NOMO-1 treated with dmso at 0.1 percent for 144 hours (cell line): Measurements from ENCODE around the gene TUFM.
"Not testable (repeated sequence)": the region's sequence is repeated elsewhere in the genome, so short reads cannot be mapped to it uniquely, and the experiment has no call there.

ENCODE experiments used
- DNase-seq: peaks from one replicate; lab custom pipeline; 2025; ENCODE audit not compliant: unreplicated experiment; lab: John Stamatoyannopoulos, UW

The TUFM gene

DNA sequence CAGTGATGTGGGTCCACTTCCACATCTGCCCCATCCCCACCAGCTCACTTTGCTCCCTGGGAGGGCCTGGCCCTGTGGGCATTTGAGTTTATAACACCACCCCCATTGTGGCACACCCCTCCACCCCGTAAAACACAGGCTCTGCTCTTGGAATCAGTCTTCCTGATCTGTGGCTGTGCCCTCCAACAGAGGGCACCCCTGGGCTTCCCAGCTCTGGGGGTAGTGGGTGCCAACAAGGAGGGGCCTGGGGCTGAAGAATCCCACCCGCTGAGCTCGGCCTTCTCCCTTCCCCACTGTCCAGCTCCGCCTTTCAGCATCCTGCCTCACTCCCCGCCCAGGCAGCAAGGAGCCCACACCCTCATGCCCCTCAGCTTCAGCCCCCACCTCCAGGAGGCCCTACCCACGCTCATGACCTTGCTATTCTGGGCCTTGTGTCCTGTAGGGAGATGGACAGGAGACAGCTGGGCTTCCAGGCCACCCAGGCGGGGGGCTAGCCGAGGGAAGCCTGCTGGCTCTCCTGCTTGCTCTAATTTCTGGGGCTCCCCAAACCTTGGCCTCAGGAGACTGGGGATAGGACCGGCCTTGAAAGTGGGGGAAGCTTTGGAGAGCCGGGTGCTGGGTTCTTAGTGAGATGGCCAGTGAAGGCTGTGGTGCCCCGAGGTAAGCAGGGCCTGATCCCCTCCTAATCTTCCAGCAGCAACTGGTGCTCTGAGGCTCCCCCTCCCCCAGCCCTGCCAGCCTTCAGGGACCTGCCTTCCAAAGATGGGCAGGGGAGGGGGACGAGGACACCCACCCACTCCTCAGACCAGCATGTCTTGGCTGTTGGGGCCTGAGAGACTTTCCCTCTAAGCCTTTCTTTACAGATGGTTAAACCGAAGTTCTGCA, 29.2 kb upstream of the TUFM start:
- no peak for DNase-seq

DNA sequence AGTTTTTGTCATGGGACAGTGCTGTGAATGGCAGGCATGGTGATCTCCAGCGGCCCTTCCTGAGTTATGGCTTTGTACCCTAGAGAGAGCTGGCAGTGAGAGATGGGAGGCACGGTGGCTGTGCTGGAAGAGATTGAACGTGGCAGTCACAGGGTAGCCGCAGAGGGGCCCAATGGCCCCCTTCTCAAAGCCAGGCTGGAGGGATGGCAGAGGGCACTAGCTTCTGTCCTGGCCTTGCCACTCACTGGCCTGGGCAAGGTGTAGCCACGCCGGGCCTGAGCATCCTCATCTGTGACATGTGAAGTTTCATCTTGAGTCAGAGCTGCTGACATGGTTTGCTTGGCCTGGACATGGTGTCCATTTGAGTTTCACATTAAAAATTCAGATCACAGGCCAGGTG, 28.3 kb upstream of the TUFM start:
- DNase-seq, result no peak

DNA sequence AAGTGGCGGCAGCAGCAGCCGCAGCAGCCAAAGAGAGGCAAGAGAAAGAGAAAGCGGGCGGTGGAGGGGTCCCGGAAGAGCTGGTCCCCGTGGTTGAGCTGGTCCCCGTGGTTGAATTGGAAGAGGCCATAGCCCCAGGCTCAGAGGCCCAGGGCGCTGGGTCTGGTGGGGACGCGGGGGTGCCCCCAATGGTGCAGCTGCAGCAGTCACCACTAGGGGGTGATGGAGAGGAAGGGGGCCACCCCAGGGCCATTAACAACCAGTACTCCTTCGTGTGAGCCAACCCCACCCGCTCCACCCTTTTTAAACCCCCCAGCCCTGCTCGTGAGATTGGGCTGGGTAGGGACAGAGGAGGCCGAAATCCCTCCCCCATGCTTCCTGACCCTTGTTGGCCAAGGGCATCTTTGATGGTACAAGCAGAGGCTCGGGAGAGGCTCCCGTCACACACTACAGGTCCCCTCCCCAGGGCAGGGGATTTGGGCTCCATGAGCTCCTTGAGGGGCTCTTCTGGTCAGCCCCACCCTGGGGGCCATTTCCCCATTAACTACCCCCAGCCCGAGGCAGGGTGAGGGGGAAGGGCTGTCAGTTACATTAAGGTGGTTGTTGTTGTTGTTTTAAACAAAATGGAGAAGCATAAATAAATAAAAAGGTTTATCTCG, 27.5 kb upstream of the TUFM start:
- no peak for DNase-seq

DNA sequence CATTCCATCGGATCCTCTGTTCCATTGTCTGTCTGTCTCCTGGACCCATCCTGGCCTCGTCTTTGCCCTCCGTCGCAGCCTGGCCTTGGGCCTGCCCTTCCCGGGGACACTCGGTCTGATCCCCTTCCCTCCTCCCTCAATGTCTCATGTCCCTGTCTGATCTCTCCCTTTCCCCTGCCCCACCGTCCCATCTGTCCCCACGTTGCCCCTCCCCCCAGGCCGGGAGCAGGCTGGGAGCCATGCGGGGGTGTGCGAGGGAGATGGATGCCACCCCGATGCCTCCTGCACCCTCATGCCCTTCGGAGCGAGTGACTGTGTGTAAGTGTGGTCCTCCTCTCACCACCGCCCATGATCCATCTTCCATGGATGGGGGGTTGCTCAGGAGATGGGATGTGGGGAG, 26.8 kb upstream of the TUFM start:
- DNase-seq, result no peak

DNA sequence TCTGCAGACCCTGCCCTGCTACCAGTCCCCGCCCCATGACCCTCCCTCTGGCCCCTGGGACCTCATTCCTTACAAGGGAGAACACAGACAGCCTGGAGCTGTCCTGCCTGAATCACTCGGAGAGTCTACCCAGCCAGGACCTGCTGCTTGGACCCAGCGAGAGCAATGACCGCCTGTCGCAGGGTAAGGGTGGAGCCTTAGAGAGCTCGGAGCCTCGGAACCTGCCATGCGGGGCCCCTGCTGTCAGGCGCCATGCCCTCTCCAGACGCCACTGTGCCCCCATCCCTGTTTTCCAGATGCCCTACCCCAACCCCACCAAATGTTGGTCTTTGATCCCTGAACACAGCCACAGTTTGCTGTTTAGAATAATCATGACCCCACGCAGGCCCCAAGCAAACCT, 23.1 kb upstream of the TUFM start:
- DNase-seq, result no peak

DNA sequence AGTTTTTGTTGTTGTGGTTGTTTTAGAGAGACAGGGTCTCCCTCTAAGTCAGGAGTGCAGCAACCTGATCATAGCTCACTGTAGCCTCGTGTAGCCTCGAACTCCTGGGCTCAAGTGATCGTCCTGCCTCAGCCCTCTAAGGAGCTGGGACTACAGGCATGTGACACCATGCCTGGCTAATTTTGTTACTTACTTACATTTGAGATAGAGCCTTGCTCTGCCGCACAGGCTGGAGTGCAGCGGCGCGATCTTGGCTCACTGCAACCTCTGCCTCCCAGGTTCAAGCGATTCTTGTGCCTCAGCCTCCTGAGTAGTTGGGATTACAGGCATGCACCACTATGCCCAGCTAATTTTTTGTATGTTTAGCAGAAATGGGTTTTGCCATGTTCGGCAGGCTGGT, 21.5 kb upstream of the TUFM start:
- DNase-seq, result not testable (repeated sequence)

DNA sequence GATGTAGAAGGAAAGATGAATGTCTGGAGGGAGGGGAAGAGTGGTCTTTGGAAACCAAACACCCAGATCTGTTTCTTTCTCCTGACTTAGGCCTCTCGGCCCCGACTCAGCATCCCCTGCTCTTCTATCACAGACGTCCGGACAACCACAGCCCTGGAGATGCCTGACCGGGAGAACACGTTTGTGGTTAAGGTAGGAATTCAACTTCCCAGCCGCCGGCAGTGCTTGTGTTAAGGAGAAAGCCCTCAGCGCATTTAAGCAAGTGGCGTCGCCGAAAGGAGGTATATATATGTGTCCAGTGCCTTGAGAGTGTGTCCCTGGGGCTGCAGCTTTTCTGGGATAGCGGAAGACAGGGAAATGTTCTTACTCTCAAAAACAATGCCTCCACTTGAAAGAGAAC, 21.1 kb upstream of the TUFM start:
- DNase-seq, result no peak

DNA sequence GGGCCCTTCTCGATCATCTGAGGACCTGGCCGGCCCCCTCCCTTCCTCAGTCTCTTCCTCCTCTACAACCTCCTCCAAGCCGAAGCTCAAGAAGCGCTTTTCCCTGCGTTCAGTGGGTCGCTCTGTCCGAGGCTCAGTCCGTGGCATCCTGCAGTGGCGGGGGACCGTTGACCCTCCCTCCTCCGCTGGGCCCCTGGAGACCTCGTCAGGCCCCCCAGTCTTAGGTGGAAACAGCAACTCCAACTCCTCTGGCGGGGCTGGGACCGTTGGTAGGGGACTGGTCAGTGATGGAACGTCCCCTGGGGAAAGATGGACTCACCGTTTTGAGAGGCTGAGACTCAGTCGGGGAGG, 20.3 kb upstream of the TUFM start:
- DNase-seq, result no peak

DNA sequence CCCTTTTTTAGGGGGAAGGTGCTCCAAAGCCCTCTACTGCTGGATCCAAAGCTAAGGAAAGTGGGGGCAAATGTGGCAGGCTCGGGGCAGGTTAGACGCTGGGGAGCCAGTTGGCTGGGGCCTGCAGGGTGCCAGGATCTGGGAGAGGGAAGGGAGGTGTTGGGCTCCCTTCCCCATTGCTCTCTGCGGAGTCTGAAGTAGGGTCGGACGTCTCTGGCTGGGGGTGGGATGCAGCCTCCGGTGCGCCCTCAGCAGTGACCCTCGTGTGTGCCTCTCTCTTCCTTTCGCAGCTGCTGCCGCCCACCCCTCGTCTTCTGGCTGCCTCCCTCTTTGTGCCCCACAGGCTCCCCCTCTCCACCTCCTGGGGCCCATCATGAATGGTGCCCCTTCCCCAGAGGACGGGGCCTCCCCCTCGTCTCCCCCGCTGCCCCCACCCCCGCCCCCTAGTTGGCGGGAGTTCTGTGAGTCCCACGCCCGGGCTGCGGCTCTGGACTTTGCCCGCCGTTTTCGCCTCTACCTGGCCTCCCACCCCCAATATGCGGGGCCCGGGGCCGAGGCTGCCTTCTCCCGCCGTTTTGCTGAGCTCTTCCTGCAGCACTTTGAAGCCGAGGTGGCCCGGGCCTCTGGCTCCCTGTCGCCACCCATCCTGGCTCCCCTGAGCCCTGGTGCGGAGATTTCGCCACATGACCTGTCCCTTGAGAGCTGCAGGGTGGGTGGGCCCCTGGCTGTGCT, 19.7 kb upstream of the TUFM start:
- DNase-seq, result no peak

DNA sequence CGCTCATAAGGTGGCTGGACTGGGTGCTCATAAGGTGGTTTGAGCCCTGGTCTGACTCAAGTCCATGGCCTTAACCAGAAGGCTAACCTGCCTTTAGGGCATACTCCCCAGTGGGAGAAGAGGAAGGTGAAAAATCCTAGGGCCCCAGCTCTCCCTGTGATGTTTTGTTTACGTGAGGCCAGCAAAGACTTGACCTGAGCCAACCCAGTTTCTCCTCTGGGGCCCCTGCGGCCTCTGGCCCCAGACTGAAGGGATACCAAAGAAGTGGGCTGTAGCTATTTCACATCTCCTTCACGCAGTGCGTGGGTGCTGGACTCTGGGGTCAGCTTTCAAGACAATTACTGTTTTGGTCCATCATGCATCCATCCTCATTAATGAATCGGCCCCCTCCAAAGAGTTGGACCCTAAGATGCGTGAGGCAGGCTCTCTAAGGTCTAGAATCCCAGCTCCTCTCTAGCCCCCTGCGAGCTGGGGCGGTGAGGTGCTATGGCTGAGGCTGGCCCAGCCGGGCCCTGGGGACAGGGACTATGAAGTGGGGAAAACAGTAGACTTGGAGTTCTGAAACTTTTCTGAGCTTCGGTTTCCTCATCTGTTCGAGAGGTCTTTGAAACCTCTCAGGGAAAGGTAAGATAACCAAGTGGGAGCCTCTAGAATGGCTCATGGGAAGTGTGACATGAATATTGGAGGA, 19.0 kb upstream of the TUFM start:
- DNase-seq, result no peak

DNA sequence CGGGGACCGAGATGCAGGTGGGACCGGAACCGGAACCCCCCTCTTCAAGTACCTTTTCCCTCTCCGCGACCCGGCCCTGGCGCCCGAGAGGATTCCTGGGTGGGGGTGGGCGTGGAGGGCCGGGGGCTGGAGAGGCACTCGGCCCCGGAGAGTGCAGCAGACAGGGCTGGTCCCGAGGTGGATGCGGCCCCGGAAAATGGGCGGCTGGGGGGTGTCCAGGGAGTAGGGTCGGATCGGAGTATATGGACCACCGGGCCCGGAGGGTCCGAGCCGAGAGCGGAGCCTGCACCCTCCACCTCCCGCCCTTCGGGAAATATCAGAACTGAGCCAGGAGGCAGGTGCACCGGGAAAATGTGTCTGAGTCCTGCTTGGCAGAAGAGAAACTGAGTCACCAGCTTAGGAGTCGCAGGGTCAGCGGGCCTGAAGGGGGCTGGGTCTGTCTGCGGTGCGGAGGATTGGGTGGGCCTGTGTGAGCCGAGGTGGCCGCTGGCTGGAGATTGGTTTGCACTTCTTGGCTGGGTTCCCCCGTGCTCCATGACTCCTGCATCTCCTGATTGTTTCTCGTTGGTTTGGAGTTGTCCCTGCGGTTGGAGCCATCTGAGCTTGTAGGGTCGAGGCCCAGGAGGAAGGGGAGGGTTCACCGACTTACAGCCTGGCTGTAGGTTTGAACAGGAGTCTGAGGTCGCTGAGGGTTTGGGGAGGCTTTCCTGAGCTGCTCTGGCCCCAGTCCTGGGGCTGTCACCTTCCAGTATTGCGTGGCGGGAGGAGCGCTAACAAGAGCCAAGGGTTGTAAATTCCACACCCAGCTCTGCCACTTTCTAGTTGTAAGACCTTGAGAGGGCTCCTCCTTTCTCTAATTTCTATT, 18.0 kb upstream of the TUFM start:
- DNase-seq, result no peak

DNA sequence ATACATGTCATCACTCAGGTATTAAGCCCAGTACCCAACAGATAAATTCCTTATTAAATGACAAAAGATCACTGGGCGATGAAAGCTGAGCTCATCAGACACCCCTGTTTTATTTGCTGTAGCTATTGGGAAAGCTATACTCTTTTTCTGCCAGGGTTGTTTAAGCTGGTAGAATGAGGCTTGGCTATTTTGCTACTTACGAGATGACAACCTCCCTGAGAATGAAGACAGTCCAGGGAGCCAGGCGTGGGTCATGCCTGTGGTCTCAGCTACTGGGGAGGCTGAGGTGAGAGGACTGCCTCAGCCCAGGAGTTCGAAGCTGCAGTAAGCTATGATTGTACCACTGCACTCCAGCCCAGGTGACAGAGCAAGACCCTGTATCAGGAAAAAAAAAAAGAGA, 13.2 kb upstream of the TUFM start:
- DNase-seq, result no peak

DNA sequence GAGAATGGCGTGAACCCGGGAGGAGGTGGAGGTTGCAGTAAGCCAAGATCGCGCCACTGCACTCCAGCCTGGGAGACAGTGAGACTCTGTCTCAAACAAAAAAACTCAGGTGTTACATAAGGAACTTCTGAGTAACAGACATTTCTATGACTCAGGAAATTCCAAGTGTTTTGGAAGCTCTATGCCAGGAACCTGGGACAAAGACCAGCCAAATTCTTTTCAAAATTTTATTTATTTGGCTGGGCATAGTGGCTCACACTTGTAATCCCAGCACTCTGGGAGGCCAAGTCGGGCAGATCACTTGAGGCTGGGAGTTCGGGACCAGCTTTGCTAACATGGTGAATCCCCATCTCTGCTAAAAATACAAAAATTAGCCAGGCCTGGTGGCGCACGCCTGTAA, 12.3 kb upstream of the TUFM start:
- DNase-seq, result no peak

DNA sequence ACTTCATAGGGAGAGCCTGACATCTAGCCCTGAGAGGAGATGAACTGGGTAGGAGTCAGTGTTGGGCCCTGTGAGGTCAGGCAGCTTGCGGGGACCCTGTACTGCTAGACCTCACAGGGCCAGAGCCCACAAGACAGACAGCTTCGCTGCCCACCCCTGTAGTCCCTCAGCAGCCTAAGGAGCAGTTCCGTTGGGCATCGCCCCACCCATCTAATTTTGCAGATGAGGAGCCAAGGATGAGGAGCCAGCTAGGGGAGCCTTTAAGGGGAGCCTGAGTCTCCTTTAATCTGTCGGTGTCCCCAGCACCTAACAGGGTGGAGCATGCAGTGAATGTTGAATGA, 755 bp upstream of the TUFM start:
- DNase-seq, result no peak

DNA sequence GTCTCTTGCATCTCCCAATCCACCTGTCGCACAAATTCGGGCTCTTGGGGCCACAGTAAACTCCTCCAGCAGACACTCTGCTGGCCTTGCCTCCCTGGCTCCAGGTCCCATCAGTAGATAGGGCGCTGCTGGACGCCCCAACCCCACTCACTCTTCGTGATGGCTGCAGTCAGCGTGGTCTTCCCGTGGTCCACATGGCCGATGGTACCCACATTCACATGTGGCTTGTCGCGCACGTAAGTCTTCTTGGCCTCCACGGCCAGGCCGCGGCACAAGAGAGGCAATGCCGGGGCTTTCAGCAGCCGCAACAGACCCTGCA, 428 bp downstream of the TUFM start:
- no peak for DNase-seq

DNA sequence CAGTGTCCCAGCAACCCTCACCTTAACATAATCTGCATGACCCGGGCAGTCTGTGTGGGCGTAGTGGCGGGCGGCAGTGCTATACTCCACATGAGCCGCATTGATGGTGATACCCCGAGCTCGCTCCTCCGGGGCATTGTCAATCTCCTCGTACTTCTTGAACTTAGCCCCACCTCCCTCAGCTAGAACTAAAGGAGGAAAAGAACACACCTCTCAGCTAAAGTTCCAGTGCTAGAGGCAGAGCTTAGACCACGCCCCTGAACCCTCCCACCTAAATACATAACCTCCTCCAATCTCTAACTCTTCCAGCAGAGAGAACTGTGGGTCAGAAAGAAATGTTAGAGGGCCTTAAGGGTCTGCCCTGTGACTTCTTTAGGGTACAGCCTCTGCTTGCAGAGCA, 855 bp downstream of the TUFM start:
- peak; percentile 5 for DNase-seq

DNA sequence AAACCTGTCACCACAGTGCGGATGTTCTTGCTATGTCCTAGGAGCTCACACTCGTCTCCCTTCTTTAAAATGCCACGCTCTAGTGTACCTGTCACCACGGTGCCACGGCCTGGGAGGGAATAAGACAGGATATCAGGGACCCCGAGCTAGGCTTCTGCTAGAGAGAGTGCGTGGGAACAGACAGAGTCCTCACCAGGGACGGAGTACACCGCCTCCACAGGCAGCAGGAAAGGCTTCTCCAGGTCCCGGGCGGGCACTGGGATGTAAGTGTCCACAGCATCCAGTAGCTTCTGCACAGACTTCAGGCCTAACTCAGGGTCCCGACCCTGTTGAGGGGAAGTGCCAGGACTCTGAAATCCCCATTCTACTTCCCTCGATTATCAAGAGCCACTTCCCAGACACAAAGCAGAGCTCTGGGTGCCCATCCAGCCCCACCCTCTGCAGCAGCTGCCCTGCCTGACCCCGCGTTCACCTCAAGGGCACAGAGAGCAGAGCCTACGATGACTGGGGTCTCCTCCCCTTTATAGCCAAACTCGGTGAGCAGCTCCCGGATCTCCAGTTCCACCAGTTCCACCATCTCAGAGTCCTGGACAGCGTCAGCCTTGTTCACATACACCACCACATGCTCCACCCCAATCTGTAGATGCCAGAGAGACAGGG, 1.8 kb downstream of the TUFM start:
- DNase-seq, result no peak

DNA sequence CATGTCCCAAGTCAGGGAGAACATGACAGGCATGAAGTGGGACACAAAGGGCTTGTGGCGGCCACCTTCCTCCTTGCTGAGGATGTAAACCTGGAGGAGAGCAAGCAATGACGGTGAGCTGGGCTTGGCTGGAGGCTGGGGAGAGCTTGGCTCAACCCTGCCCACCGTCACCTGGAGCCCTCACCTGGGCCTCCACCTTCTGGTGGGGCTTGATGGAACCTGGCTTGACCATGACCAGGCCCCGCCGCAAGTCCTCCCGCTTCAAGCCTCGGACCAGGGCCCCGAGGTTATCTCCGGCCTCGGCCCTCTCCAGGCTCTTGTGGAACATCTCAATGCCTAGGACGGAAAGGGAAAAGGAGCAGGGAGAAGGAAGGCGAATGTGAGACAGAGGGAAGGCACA, 2.4 kb downstream of the TUFM start:
- no peak for DNase-seq

DNA sequence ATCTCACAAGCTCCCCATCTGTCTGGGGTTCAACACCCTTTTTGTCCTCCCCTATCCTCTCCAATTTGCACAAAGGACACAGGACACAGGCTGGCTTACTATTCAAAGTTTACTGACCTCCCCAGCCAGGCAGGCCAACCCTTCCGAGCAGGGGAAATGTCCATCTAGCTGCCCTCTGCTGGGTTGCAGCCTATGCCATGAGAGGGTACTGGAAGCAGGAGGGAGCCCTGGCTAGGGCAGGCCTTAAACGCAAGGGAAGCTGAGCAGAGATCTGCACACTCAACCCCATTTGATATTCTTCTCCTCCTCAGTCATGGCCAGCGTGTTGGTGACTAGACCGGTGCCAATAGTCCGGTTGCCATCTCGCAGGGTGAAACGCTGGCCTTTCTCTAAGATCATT, 3.5 kb downstream of the TUFM start:
- DNase-seq, result no peak

DNA sequence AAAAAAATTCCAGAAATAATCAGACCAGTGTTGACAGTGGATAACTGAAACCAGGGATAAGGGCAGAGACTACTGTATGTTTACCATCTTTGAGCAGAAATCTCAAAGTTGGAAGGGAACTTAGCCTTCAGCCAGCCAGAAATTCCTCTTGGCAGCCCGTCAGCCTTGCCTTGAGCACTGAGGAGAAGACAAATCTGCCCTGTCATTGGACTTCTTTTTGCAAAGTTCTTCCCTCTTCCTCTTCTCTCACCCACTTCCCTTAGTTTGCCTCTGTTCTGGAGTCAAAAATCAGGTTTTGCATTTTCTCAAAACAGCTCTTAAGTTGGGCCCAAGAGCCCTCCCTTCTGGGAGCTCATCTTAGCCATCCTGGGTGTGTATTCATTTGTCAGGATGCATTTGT, 6.2 kb downstream of the TUFM start:
- DNase-seq, result no peak
